ENCODE measurements around the gene FNDC11.

DNA sequence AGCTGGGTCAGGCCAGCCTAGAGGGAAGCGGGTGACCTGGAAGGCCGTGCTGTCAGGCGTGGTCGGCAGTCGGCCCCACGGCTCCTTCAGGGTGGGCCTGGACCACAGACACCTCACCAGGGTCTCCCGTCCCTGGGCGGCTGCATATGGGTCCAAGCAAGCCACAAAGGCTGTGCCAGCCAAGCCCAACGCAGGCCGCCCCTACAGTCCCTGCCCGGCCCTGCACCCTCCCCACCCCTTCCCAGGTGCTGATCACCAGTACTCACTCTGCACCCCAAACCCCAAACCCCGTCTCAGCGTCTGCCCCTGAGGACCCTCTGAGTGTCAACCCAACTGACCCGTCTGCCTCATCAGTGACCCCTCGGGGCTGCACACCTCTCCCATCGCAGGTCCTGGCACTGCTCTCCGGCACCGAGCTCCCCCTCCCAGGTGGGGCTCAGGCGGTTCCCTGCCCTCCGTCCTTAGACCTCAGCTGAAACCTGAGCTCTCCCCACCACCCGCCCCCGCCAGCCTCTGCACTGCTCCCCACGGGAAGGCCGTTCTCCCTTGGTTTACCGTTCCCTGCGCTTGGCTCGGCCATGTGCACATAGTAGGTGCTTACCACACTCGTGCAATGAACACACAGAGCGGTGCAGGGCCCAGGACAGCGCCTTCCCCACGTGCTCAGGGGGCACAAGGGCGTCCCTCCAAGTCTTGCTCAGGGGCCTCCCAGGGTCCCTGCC, 34.9 kb upstream of the FNDC11 start:
- TF ChIP-seq POLR2AphosphoS5 (IDR thresholded peaks at IDR 0.05; ENCODE audit: borderline replicate concordance, low read depth, low read length) = no peak
- no peak for TF ChIP-seq EZH2 (IDR thresholded peaks at IDR 0.05)
- TF ChIP-seq FOXP2 (optimal IDR thresholded peaks at IDR 0.05; ENCODE audit: control extremely low read depth, extremely low read length, insufficient read depth) = no peak

Measured in SK-N-MC (cell line).